GM06990 (cell line): ENCODE results near the gene GON4L.
"Not testable (repeated sequence)": the region's sequence is repeated elsewhere in the genome, so short reads cannot be mapped to it uniquely, and the experiment has no call there.

Source experiments
- DNase-seq: peaks from one replicate; pipeline ENCODE4 v3.0.0-alpha.2; 2011; ENCODE audit not compliant: insufficient read length; ENCODE audit errors: extremely low read depth
- H3K27me3 ChIP-seq: replicated peaks from 2 replicates; pipeline ENCODE4 v1.6.0; 2011; ENCODE audit warnings: low read length; ENCODE audit not compliant: control insufficient read depth, insufficient read depth
- H3K36me3 ChIP-seq: 2 replicates; pipeline ENCODE4 v1.5.1; 2011; ENCODE audit warnings: low read length; ENCODE audit not compliant: control insufficient read depth, insufficient read depth
- H3K4me3 ChIP-seq: replicated peaks from 2 replicates; pipeline ENCODE4 v1.5.1; 2011; ENCODE audit warnings: low read depth, mild to moderate bottlenecking, control low read depth, low read length
- CTCF ChIP-seq: IDR thresholded peaks from 2 replicates; pipeline ENCODE4 v1.5.1; 2011; ENCODE audit warnings: low read length, control low read depth, mild to moderate bottlenecking, inconsistent platforms; ENCODE audit not compliant: insufficient read depth, poor library complexity, severe bottlenecking

GON4L gene

GRCh38 chr1:155809088-155809487 is 47.9 kb downstream of the GON4L start:
- H3K4me3 ChIP-seq, result no peak overlapping the region
- TF ChIP-seq CTCF, result no peak
- no peaks in the 10 kb centered on the region for H3K27me3 ChIP-seq
- H3K36me3 ChIP-seq, result peaks cover 11% of the 10 kb centered on the region
- no peak for DNase-seq

GRCh38 chr1:155801149-155801548 is 55.9 kb downstream of the GON4L start:
- DNase-seq, result no peak
- peaks cover 3% of the 10 kb centered on the region for H3K36me3 ChIP-seq

GRCh38 chr1:155795618-155796017 is 61.4 kb downstream of the GON4L start:
- H3K27me3 ChIP-seq, DNase-seq, H3K4me3 ChIP-seq, H3K36me3 ChIP-seq: not testable (repeated sequence)

More at GRCh38 chr1:155801149-155801548, 55.9 kb downstream of the GON4L start:
- no peaks in the 10 kb centered on the region for H3K27me3 ChIP-seq
- no peak overlapping the region for H3K4me3 ChIP-seq
- no peak for TF ChIP-seq CTCF

- Histone ChIP-seq H3K36me3 (peaks cover 2% of the 10 kb centered on the region), H3K4me3 (no peak overlapping the region), H3K27me3 (no peaks in the 10 kb centered on the region)
- no peak for TF ChIP-seq CTCF
- no peak for DNase-seq
Observed at GRCh38 chr1:155794605-155795245, 62.3 kb downstream of the GON4L start.

- DNase-seq, result no peak
- H3K27me3 ChIP-seq, result no peaks in the 10 kb centered on the region
- no peak overlapping the region for H3K4me3 ChIP-seq
- peaks cover 2% of the 10 kb centered on the region for H3K36me3 ChIP-seq
- no peak for TF ChIP-seq CTCF
Observed at GRCh38 chr1:155793213-155793612, 63.8 kb downstream of the GON4L start.

GRCh38 chr1:155777582-155777981 is 79.4 kb downstream of the GON4L start:
- Histone ChIP-seq H3K27me3 (no peaks in the 10 kb centered on the region), H3K4me3 (no peak overlapping the region), H3K36me3 (peaks cover 7% of the 10 kb centered on the region)
- no peak for TF ChIP-seq CTCF
- DNase-seq, result no peak
